Breast epithelium (tissue), 4 donors: Measurements from ENCODE around the gene NTHL1. TPM values are rescaled to one million over a fixed set of nuclear protein-coding genes. Genes with fewer than 3 reads are reported as not detected.

Experiments
- DNase-seq, 2 donors: peaks; one replicate each; pipeline ENCODE4 v3.0.0-alpha.2; 2019; ENCODE audit warnings: low spot score in 2 of 2
- H3K27ac ChIP-seq, 2 donors: fragments of 200-600 bp; sonication (generic) in 1 of 2; one replicate each; pipeline ENCODE4 v1.5.1; 2016 to 2019; ENCODE audit warnings: mild to moderate bottlenecking in 1 of 2
- H3K27me3 ChIP-seq, 2 donors: fragments of 200-600 bp; sonication (generic) in 1 of 2; one replicate each; pipeline versions ENCODE4 v1.5.1 to v1.6.0; 2017 to 2019; ENCODE audit warnings: control low read depth in 1 of 2, mild to moderate bottlenecking in 1 of 2
- H3K36me3 ChIP-seq: fragments of 200-600 bp; one replicate; pipeline ENCODE4 v1.5.1; 2019
- H3K4me1 ChIP-seq, 2 donors: fragments of 200-600 bp; sonication (generic); one replicate each; pipeline ENCODE4 v1.5.1; 2016 to 2019; ENCODE audit warnings: control low read depth in 1 of 2
- H3K4me3 ChIP-seq, 3 donors: fragments of 200-600 bp; sonication (generic); 1 replicate in 2 of 3; 2 replicates in 1 of 3; pipeline ENCODE4 v1.5.1; 2016 to 2019; ENCODE audit warnings: mild to moderate bottlenecking in 3 of 3, moderate library complexity in 2 of 3
- H3K9me3 ChIP-seq, 2 donors: fragments of 200-600 bp; sonication (generic) in 1 of 2; one replicate each; pipeline ENCODE4 v1.5.1; 2016 to 2019; ENCODE audit warnings: control low read depth in 1 of 2
- CTCF ChIP-seq, 3 donors: fragments of 450-650 bp; IDR thresholded peaks; one replicate each; pipeline ENCODE4 v1.5.1; 2016 to 2017; ENCODE audit warnings: antibody characterized with exemption in 3 of 3, mild to moderate bottlenecking in 3 of 3, moderate library complexity in 3 of 3
- POLR2A ChIP-seq: fragments of 450-650 bp; IDR thresholded peaks from one replicate; pipeline ENCODE4 v1.6.1; 2016; ENCODE audit warnings: antibody characterized with exemption, mild to moderate bottlenecking, moderate library complexity
- POLR2AphosphoS5 ChIP-seq, 3 donors: sonication (generic); formaldehyde crosslinking; IDR thresholded peaks; one replicate each; pipeline ENCODE4 v1.6.1; 2017; ENCODE audit warnings: antibody characterized with exemption in 3 of 3
- intact Hi-C: fragments of 100-400 bp; cut with DNase I; formaldehyde crosslinking; loops from one replicate; pipeline ENCODE4 v1.15.1; 2023; ENCODE audit warnings: low total_unique reads
- total RNA-seq, 3 donors: library from RNA; depleted of rRNA; stranded (reverse); fragments of >200 nt; gene quantifications; one replicate each; pipeline ENCODE4 v1.1.0, GENCODE V29; 2016

Gene NTHL1
- total RNA-seq, 3 donors from 2014 or later, result 10.6 to 27.9 (median 16.1) TPM

- no peak for DNase-seq
- Histone ChIP-seq H3K36me3 (no peaks in the 10 kb centered on the region), H3K27me3 (no peaks in the 10 kb centered on the region), H3K4me1 (no peaks in the 10 kb centered on the region), H3K4me3 (no peak overlapping the region), H3K27ac (no peak overlapping the region), H3K9me3 (no peaks in the 10 kb centered on the region)
- TF ChIP-seq CTCF (IDR thresholded peaks at IDR 0.05) (no peak), POLR2AphosphoS5 (IDR thresholded peaks at IDR 0.05) (no peak), POLR2A (no peak)
- intact Hi-C loops, result no loop called here
Observed at GRCh38 chr16:2072926-2073325, 25.3 kb upstream of the NTHL1 start.

- Histone ChIP-seq H3K27ac (no peak overlapping the region), H3K9me3 (no peaks in the 10 kb centered on the region), H3K4me1 (no peaks in the 10 kb centered on the region), H3K4me3 (no peak overlapping the region), H3K27me3 (no peaks in the 10 kb centered on the region), H3K36me3 (no peaks in the 10 kb centered on the region)
- intact Hi-C loops, result no loop called here
- no peak for TF ChIP-seq POLR2A
- TF ChIP-seq CTCF (IDR thresholded peaks at IDR 0.05), result no peak
- TF ChIP-seq POLR2AphosphoS5 (IDR thresholded peaks at IDR 0.05), result no peak
- DNase-seq, result no peak
Observed at GRCh38 chr16:2071454-2072202, 24.0 kb upstream of the NTHL1 start.

- no peak overlapping the region for H3K27ac ChIP-seq
- H3K36me3 ChIP-seq, result no peaks in the 10 kb centered on the region
- no peaks in the 10 kb centered on the region for H3K4me1 ChIP-seq
- no peaks in the 10 kb centered on the region for H3K27me3 ChIP-seq
- intact Hi-C loops, result no loop called here
- TF ChIP-seq POLR2A (no peak), CTCF (IDR thresholded peaks at IDR 0.05) (no peak), POLR2AphosphoS5 (IDR thresholded peaks at IDR 0.05) (no peak)
- no peak for DNase-seq
- H3K4me3 ChIP-seq, result no peak overlapping the region
- no peaks in the 10 kb centered on the region for H3K9me3 ChIP-seq
Observed at GRCh38 chr16:2070576-2071453, 23.2 kb upstream of the NTHL1 start.

GRCh38 chr16:2066139-2066538, 18.5 kb upstream of the NTHL1 start:
- no peak overlapping the region for H3K4me3 ChIP-seq
- no peak for DNase-seq
- TF ChIP-seq POLR2AphosphoS5 (IDR thresholded peaks at IDR 0.05), result no peak
- no peak for TF ChIP-seq POLR2A
- TF ChIP-seq CTCF (IDR thresholded peaks at IDR 0.05), result no peak
- no peaks in the 10 kb centered on the region for H3K4me1 ChIP-seq
- no peaks in the 10 kb centered on the region for H3K27me3 ChIP-seq
- no peak overlapping the region for H3K27ac ChIP-seq
- H3K9me3 ChIP-seq, result no peaks in the 10 kb centered on the region
- intact Hi-C loops, result no loop called here
- H3K36me3 ChIP-seq, result no peaks in the 10 kb centered on the region

GRCh38 chr16:2064368-2064945, 16.8 kb upstream of the NTHL1 start:
- intact Hi-C loops, result no loop called here
- no peak overlapping the region for H3K4me3 ChIP-seq
- no peak overlapping the region for H3K27ac ChIP-seq
- H3K9me3 ChIP-seq, result no peaks in the 10 kb centered on the region
- H3K27me3 ChIP-seq, result no peaks in the 10 kb centered on the region
- no peaks in the 10 kb centered on the region for H3K36me3 ChIP-seq
- no peak for DNase-seq
- TF ChIP-seq POLR2A (no peak), CTCF (IDR thresholded peaks at IDR 0.05) (no peak), POLR2AphosphoS5 (IDR thresholded peaks at IDR 0.05) (no peak)
- H3K4me1 ChIP-seq, result no peaks in the 10 kb centered on the region
